ENCODE results near the gene SHISA4.

DNA sequence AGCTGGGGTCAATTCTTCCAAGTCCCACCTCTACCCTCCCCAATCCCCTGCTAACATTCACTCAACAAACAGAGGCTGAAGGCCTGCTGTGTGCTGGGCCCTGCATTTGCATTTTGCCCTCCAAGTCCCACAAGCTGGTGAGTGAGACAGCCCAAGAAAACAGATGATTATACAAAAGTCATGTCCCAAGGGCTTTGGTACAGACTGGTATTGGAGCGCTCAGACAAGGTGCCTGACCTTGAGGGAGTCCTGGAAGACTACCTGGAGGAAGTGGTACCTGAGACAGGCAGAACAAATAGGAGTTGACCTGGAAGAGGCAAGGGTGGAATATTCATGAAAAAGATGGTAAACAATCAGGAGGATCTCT is 53.4 kb downstream of the SHISA4 start:
- TF ChIP-seq, protein P1, sequence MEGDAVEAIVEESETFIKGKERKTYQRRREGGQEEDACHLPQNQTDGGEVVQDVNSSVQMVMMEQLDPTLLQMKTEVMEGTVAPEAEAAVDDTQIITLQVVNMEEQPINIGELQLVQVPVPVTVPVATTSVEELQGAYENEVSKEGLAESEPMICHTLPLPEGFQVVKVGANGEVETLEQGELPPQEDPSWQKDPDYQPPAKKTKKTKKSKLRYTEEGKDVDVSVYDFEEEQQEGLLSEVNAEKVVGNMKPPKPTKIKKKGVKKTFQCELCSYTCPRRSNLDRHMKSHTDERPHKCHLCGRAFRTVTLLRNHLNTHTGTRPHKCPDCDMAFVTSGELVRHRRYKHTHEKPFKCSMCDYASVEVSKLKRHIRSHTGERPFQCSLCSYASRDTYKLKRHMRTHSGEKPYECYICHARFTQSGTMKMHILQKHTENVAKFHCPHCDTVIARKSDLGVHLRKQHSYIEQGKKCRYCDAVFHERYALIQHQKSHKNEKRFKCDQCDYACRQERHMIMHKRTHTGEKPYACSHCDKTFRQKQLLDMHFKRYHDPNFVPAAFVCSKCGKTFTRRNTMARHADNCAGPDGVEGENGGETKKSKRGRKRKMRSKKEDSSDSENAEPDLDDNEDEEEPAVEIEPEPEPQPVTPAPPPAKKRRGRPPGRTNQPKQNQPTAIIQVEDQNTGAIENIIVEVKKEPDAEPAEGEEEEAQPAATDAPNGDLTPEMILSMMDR (IDR thresholded peaks at IDR 0.05), result no peak
- TF ChIP-seq EP300 (IDR thresholded peaks at IDR 0.05) (no peak), POLR2A (IDR thresholded peaks at IDR 0.05) (no peak)

Measured in gastroesophageal sphincter (tissue), 3 donors.